GM19468 (cell line): ENCODE data around the gene BMAL2.

Experiments
- ATAC-seq: cut with Tn5 transposase; IDR thresholded peaks from one replicate; pipeline ENCODE4 v1.9.1; 2021; ENCODE audit warnings: mild to moderate bottlenecking, moderate library complexity, moderate number of reproducible peaks; ENCODE audit not compliant: unreplicated experiment; ENCODE audit errors: extremely low read depth

The BMAL2 gene, protein sequence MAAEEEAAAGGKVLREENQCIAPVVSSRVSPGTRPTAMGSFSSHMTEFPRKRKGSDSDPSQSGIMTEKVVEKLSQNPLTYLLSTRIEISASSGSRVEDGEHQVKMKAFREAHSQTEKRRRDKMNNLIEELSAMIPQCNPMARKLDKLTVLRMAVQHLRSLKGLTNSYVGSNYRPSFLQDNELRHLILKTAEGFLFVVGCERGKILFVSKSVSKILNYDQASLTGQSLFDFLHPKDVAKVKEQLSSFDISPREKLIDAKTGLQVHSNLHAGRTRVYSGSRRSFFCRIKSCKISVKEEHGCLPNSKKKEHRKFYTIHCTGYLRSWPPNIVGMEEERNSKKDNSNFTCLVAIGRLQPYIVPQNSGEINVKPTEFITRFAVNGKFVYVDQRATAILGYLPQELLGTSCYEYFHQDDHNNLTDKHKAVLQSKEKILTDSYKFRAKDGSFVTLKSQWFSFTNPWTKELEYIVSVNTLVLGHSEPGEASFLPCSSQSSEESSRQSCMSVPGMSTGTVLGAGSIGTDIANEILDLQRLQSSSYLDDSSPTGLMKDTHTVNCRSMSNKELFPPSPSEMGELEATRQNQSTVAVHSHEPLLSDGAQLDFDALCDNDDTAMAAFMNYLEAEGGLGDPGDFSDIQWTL

DNA sequence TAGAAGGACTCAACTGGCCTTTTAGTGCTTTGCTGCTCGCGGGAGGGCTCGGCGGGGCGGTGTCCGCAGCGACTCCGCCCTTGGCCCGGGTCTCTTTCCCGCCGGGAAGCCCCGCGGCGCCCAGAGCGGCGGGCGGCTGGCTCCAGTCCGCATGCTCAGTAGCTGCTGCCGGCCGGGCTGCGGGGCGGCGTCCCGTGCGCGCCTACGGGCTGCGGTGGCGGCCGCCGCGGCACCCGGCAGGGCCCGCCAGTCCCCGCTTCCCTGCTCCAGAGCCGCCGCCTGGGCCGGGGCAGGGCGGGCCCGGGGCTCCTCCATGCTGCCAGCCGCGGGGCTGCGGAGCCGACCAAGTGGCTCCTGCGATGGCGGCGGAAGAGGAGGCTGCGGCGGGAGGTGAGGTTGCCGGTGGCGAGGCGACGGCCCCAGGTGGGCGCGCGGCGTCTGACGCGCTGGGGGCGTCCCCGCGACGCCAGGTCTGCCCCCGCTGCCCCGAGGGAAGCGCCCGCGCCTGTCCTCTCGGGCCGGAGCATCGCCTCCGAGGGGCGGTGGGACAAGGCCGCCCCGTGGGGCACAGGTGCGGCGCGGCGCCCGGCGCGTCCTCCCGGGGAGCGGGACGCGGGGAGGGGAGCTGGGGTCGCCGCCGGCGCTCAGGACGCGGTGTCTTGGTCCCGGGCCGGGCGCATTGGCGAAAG, at the start of gene BMAL2:
TSS of gene BMAL2 (plus strand) at position 123 of the 689 bp plus-strand sequence. CDS start at position 360, 237 bp downstream.
- ATAC-seq: peak; percentile 12

DNA sequence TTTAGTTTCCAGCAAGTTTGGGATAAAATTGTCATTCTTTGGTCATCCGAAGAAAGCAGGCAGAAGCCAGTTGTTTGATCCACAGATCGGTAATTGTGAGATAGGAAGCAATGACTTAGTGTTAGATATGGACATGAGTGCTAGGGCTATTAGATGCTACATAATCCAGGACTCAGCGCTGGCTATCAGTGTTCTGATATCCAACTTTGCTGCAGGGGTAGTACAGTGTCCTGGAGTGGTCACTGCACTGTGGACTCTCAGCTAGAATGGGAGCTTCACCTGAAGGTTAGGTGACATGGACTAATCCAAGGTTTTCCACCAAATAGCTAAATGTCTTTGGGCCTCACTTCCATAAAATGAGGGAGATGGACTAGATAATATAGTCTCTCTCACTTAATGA, 48.6 kb upstream of the BMAL2 start:
- no peak for ATAC-seq

GRCh38 chr12:27284751-27285150, 47.9 kb upstream of the BMAL2 start:
- ATAC-seq: no peak

- no peak for ATAC-seq
These were observed 47.2 kb upstream of the BMAL2 start for GRCh38 chr12:27285403-27285802.

DNA sequence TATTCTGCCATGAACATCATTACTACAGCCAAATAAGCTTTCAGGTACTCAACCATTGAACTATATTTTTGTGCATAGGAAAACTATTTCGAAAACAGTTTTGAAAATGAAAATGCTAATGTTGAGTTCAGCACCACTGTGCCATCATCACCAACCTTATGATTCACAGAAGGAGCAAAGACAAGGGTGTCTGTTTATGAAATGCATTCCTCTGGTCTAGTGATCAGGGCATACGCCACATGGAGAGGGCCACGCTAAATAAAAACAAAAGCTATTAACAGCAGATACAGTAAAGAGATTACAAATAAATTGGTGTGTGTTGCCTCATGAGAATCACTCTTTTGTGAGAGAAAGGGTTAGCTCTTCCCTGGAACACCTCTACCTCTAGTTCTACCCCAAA, 43.2 kb upstream of the BMAL2 start:
- no peak for ATAC-seq

- ATAC-seq: no peak
These were observed 42.0 kb upstream of the BMAL2 start for GRCh38 chr12:27290501-27291168.

GRCh38 chr12:27291862-27292261, 40.8 kb upstream of the BMAL2 start:
- ATAC-seq: no peak

GRCh38 chr12:27292718-27293117, 39.9 kb upstream of the BMAL2 start:
- ATAC-seq: no peak

DNA sequence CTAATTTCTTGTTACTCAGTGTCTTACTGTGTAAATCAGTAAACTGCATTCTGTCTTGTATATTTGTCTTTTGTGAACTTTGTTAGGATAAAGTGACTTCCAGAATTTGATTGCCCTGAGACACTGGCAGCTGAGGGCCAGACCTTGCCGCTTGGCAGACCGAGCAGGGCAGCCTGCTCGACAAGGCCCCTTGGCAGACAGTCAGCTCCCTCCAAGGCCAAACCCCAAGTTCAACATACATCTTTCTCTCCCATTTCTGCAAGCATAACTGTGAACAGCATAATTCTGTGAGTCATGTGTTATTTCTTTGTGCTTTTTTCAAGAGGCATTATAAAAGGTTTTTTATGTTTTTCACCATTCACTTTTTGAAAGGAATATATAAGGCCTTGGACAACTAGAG, 39.2 kb upstream of the BMAL2 start:
- no peak for ATAC-seq

GRCh38 chr12:27296674-27297073, 36.0 kb upstream of the BMAL2 start:
- no peak for ATAC-seq

- ATAC-seq: no peak
These were observed 35.1 kb upstream of the BMAL2 start for GRCh38 chr12:27297566-27297965.

- ATAC-seq: no peak
These were observed 33.5 kb upstream of the BMAL2 start for GRCh38 chr12:27299102-27299501.

- no peak for ATAC-seq
These were observed 32.4 kb upstream of the BMAL2 start for GRCh38 chr12:27300226-27300625.

DNA sequence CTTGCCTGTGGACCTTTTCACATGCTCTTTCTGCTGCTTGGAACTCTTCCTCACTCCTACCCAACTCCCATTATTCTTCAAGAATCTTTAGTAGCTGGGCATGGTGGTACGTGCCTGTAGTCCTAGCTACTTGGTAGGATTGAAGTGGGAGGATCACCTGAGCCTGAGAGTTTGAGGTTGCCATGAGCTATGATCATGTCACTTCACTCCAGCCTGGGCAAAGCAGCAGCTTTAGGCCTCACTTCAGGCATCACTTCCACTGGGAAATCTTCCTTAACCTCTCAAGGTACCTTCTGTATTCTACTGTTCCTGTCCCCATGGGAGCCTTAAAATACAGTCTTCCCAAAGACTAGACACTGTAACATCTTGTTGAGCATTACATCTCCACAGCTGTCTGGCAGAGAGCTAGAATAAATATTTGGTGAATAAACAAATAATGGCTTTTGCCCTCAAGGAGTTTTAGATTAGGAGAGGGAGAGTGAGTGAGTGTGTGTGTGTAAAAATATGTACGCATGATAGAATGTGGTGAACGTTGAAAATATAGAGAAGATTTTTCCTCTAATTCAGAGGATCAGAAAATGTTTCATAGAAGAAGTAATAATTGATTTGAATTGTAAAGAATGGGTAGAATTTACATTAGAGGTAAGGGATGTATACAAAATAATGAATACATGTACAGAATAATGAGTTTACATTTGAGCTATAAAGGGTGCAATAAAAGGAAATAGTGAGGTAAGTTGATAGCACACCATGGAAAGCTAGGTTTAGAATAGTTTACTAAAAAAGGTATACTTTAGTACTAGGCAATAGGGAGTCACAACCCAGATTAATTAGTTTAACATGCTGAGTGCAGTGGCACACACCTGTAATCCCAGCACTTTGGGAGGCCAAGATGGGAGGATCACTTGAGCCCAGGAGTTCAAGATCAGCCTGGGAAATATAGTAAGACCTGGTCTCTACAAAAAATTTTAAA, 29.2 kb upstream of the BMAL2 start:
- no peak for ATAC-seq

GRCh38 chr12:27304856-27305255, 27.8 kb upstream of the BMAL2 start:
- ATAC-seq: no peak

DNA sequence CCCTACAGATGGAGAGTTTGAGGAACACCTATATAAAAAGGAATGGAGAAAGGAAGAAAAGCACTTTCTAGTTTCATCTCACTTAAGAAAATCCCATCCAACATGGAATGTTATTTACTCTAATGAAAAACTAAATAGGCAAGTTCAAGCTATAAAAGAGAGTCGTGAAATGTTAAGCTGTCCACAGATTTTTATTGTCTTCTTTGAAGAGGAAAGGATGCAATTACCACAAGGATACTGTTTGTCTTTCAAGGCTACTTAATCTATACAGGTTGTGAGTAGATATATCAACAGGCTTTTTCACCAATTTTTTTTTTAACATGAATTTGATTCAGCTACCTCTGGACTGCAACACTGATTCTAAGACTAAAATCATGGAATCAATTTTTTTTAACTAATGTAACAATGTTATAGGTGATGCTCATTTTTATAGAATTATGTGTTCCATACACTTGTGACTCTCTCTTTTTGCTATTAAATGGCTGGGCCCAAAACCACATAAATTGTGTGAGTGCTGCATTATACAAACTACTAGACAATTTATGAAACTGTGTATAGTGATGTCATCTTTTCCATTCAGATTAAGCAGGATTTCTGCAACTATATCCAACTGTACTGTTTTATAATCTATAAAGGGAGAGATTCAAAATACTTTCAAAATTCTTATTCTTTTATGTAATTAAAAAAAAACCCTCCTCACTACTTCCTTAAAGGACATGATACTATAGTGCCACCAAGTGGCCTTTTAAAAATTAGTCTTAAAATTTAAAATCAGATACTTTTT, 26.8 kb upstream of the BMAL2 start:
- ATAC-seq: no peak

DNA sequence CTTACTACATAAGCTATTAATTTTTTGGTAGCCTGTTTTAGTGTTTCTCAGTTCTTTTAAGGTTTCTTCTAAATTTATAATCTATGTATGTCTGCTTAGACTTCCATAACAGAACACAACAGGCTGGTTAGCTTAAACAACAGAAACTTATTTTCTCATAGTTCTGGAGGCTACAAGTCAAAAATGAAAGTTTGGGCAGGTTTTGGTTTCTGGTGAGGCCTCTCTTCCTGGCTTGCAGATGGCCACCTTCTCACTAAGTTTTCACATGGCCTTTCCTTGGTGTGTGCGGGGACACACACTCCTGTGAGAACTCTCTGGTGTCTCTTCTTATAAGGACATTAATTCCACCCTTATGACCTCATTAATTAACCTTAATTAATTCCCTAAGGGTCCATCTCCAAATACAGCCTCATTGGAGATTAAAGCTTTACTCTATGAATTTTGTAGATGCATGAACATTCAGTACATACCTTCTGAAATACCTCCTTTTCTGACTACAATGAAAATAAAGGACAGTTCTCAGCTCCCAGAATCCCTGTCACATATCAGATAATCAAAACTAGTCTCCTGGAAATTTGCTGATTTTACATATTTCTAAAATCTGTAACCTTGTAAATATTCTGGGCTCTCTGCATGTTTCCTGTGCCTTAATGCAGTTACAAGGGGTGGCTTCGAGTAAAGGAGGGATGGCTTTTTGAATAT, 23.2 kb upstream of the BMAL2 start:
- ATAC-seq: no peak

DNA sequence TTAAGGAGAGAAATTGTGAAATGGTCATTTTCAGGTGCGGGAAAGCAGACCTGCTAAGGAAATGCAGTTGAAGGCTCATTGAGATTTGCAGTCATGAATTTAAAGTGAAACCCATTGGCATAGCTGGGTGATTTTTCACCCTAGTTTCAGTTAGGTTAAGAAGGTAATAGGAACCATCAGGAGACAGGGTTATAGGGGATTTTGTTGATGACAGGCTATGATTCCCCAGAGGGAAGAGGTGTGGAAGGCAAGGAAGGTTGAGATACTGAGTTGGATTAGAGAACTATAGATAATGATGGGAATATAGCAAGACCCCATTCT, 22.7 kb upstream of the BMAL2 start:
- no peak for ATAC-seq
